NCI-H82 treated with DMSO at 0.1 percent for 48 hours (cell line): ENCODE measurements around the gene ATP6V1A.
A peak's percentile ranks its signal among the peaks of the same experiment; 100 is the strongest.
"Not testable (repeated sequence)": the region's sequence is repeated elsewhere in the genome, so short reads cannot be mapped to it uniquely, and the experiment has no call there.

Experiments
- DNase-seq: peaks from one replicate; lab custom pipeline; 2025; ENCODE audit not compliant: unreplicated experiment; lab: John Stamatoyannopoulos, UW

ATP6V1A gene

GRCh38 chr3:113812854-113813253 is 66.0 kb downstream of the ATP6V1A start:
- no peak for DNase-seq

- DNase-seq: no peak
Measured at GRCh38 chr3:113819866-113820265, 73.0 kb downstream of the ATP6V1A start.

GRCh38 chr3:113825090-113825489 is 78.3 kb downstream of the ATP6V1A start:
- DNase-seq: no peak

- no peak for DNase-seq
Measured at GRCh38 chr3:113828600-113828999, 81.8 kb downstream of the ATP6V1A start.

GRCh38 chr3:113829576-113830354 is 82.9 kb downstream of the ATP6V1A start:
- DNase-seq: no peak

DNA sequence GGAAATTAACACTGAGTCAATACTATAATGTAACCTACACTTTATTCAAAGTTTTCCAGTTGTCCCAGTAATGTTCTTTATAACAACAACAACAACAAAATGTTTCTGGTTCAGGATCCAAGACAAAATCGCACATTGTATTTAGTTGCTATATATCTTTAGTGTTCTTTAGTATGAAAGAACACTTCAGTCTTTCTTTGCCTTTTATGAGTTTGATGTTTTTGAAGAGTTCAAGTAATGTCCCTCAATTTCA is 84.2 kb downstream of the ATP6V1A start:
- no peak for DNase-seq

- no peak for DNase-seq
Measured at GRCh38 chr3:113832477-113833164, 85.8 kb downstream of the ATP6V1A start.

DNA sequence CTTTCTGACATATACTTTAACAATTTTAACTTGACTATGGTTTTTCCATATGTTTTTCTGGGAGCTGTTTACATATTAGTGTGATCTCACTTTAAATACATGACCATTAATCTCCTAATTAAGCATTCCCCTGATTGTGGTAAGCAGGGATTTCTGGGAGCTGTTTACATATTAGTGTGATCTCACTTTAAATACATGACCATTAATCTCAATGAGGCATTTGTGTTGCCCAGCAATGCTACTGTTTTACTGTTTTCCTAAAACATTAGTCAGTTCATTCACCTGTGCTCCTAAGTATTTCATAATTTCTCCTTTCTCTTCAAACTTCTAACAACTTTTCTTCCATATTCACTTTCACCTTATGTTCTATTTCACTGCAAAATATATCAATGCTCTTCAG is 88.1 kb downstream of the ATP6V1A start:
- no peak for DNase-seq

- peak; percentile 91 for DNase-seq
Measured at GRCh38 chr3:113838631-113839209, 91.9 kb downstream of the ATP6V1A start, which contains the start of gene GRAMD1C. GRAMD1C (plus strand) TSS chr3:113838788; CDS start chr3:113838910, 122 bp downstream.

DNA sequence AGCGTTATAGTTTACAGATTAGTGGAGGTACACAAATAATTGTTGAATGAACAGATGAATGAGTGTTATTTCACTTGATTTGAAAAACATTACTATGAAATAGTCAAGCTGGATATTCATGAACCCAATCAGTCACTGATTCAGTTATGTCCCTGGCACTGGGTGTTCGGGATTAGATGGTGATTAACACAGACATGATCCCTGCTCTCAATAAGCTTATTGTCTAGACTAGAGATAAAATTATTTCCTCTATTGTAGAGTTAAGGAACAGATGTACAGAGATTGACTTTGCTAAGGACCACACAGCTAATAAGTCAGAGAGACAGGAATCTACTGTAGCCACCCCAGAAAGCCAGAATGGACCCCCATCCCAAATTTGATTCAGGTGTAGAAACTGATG is 92.7 kb downstream of the ATP6V1A start:
- peak; percentile 53 for DNase-seq

DNA sequence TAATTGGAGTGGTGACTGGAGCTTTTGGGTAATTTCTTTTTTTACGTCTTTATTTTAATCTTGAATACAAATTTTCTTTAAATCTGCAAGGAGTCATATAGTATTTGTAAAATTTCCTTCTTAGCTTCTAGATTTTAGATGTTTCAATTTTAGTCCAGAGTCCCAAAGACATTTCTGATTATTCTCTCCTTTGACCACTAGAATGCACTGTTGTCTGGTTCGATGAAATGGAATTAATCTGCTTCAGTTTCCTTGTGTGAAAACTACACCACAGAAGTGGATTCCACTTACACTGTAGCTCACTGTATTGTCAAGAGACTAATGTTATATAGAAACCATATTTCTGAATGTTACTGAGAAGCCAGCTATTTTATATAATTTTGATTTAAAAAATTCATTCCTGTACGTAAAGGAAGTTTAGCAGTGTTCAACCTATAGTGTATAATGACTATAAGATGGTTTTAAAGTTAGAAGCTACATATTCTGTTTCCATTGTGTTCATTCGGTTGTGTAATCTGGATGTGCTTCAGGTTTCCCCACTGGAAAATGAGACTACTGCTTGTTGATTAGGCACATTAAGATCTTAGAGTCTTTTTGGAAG is 97.9 kb downstream of the ATP6V1A start:
- peak; percentile 26 for DNase-seq

DNA sequence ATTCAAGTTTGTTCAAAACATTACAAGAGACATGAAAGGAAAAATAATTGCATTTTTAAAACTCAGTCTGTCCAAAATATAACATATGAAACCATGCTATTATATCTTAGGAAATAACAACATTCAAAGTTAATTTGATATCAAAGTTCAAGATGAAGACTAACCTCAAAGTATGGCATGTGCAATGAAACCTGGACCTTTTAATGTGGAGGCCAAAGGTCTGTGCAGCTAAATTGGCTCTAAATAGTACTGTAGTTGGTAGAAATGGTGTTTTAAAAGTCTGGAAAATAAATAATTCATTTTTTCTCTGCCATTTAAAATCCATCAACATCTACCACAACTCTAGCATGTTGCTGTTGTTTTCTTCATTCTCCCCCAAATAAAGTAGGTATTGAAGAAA is 100.4 kb downstream of the ATP6V1A start:
- DNase-seq: no peak

DNA sequence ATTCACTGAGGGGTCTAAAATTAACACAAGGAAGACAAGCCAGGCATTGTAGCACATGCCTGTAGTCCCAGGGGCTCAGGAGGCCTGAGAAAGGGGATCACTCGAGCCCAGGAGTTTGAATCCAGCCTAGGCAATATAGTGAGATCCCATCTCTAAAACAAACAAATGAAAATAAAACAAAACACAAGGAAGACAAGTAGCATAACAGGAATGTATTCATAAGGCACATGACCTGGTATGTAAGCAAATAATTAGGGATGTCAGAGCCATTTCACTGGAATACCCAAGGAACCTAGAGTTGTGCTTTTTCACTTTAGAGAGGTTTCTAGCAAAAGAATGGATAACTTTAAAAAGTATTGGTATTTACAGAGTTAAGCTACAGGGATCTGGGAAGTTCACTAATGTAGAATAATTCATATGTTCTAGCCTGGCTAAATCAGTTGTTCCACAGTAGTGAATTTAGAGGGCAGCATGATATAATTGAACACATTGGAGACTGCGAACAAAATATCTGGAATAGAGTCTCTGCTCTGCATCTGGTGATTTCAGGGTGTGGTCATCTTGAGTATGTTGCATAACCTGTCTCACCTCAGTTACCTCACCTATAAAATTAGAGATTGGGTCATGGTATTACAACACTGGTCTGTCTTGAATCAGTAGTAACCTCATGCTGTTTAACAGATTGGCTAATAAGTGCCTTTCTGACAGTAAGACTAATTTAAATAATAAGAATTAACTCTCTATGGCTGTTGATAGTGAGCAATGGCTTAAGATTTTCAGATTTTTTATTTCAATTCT is 101.0 kb downstream of the ATP6V1A start:
- no peak for DNase-seq

- DNase-seq: not testable (repeated sequence)
Measured at GRCh38 chr3:113849071-113849470, 102.2 kb downstream of the ATP6V1A start.

- not testable (repeated sequence) for DNase-seq
Measured at GRCh38 chr3:113849841-113850240, 103.0 kb downstream of the ATP6V1A start.

- not testable (repeated sequence) for DNase-seq
Measured at GRCh38 chr3:113850391-113850790, 103.6 kb downstream of the ATP6V1A start.

DNA sequence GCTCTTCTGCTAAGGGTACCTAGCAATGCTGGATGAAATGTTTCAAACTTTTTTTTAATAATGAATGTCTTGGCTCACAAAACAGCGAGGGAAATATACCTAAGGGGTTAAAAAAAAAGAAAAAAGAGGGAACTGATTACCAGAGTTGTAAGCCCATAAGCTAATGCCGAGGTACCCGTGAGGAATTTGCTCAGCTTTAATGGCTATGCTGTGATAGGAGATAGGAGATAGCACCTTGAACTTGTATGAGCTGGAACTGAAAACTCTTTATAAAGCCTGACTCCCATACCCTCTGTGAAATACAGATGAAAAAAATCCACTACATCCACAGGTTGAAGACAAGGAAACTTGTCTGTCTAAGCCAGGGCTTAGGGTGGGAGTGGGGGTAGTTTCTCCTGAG is 105.7 kb downstream of the ATP6V1A start:
- no peak for DNase-seq
